ENCODE measurements around the gene PLXNA2. TPM values are rescaled to one million over a fixed set of nuclear protein-coding genes. Genes with fewer than 3 reads are reported as not detected.

PLXNA2 gene
- polyA plus RNA-seq, 1 of the 3 experiments (the other 2 are of a cell fraction) = 8.5 TPM

- Histone ChIP-seq H3K4me3 (ENCODE audit: low read depth in 2 of 2, low read length in 1 of 2) (no peak overlapping the region), H3K27me3 (ENCODE audit: insufficient read depth) (no peaks in the 10 kb centered on the region), H3K27ac (ENCODE audit: low read depth in 2 of 2, low read length in 1 of 2) (peak overlapping the region in 1 of 2 experiments; percentile 83; a peak in 3 of 4 replicates), H3K4me1 (ENCODE audit: control insufficient read depth in 1 of 2, insufficient read depth in 2 of 2, low read depth in 1 of 2, low read length in 1 of 2) (peaks cover 21 to 27% of the 10 kb centered on the region in 2 experiments), H2AFZ (ENCODE audit: low read depth) (no peak overlapping the region), H3K9ac (0 out of 2 replicates have a peak overlapping the region, but pooled peaks have one; percentile 13), H4K20me1 (ENCODE audit: insufficient read depth) (no peaks in the 10 kb centered on the region), H3K36me3 (replicated peaks in 1 of 2; ENCODE audit: control insufficient read depth in 1 of 2, insufficient read depth in 2 of 2, low read length in 1 of 2) (peaks cover 18 to 37% of the 10 kb centered on the region in 2 experiments), H3K9me3 (no peaks in the 10 kb centered on the region), H3K79me2 (ENCODE audit: insufficient read depth) (peaks cover 83% of the 10 kb centered on the region), H3K9me2 (no peaks in the 10 kb centered on the region), H3K4me2 (peak overlapping the region; percentile 6; the same call in 1 of the 2 replicates), H3F3A (replicated peaks; ENCODE audit: insufficient read depth) (peaks cover 50% of the 10 kb centered on the region)
- DNase-seq = no peak
- TF ChIP-seq ELF1 (IDR thresholded peaks at IDR 0.05) (no peak), EZH2phosphoT487 (IDR thresholded peaks at IDR 0.05; ENCODE audit: borderline replicate concordance, low read depth) (no peak), POLR2AphosphoS5 (IDR thresholded peaks at IDR 0.05; ENCODE audit: low read depth, low read length) (no peak), USF2 (IDR thresholded peaks at IDR 0.05; ENCODE audit: borderline replicate concordance, low read depth, low read length) (no peak), SMC3 (IDR thresholded peaks at IDR 0.05; ENCODE audit: low read depth, low read length) (no peak), GABPA (IDR thresholded peaks at IDR 0.05; ENCODE audit: low read depth) (no peak), USF1 (IDR thresholded peaks at IDR 0.05; ENCODE audit: borderline replicate concordance, low read depth) (no peak), TCF12 (IDR thresholded peaks at IDR 0.05) (no peak), FOXJ3 (CRISPR knock-in tag; IDR thresholded peaks at IDR 0.05) (no peak), TAF1 (IDR thresholded peaks at IDR 0.05; ENCODE audit: borderline replicate concordance, low read depth, low read length) (no peak), RAD21 (IDR thresholded peaks at IDR 0.05; ENCODE audit: low read length) (no peak), CTCF (IDR thresholded peaks at IDR 0.05) (no peak), ZBTB33 (IDR thresholded peaks at IDR 0.05; ENCODE audit: borderline replicate concordance, low read depth) (no peak), YY1 (IDR thresholded peaks at IDR 0.05; ENCODE audit: low read depth) (no peak), JUND (IDR thresholded peaks at IDR 0.05) (no peak), NRF1 (IDR thresholded peaks at IDR 0.05; ENCODE audit: low read depth, low read length) (no peak), PBX3 (IDR thresholded peaks at IDR 0.05) (no peak)
- TF ChIP-seq, protein P1, sequence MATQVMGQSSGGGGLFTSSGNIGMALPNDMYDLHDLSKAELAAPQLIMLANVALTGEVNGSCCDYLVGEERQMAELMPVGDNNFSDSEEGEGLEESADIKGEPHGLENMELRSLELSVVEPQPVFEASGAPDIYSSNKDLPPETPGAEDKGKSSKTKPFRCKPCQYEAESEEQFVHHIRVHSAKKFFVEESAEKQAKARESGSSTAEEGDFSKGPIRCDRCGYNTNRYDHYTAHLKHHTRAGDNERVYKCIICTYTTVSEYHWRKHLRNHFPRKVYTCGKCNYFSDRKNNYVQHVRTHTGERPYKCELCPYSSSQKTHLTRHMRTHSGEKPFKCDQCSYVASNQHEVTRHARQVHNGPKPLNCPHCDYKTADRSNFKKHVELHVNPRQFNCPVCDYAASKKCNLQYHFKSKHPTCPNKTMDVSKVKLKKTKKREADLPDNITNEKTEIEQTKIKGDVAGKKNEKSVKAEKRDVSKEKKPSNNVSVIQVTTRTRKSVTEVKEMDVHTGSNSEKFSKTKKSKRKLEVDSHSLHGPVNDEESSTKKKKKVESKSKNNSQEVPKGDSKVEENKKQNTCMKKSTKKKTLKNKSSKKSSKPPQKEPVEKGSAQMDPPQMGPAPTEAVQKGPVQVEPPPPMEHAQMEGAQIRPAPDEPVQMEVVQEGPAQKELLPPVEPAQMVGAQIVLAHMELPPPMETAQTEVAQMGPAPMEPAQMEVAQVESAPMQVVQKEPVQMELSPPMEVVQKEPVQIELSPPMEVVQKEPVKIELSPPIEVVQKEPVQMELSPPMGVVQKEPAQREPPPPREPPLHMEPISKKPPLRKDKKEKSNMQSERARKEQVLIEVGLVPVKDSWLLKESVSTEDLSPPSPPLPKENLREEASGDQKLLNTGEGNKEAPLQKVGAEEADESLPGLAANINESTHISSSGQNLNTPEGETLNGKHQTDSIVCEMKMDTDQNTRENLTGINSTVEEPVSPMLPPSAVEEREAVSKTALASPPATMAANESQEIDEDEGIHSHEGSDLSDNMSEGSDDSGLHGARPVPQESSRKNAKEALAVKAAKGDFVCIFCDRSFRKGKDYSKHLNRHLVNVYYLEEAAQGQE (IDR thresholded peaks at IDR 0.05; ENCODE audit: low read depth, low read length) = no peak
- ChIA-PET CTCF (interaction anchor here (0.8 kb wide), 1 partner anchor 14 kb away, joined by 3 read pairs; no protein-coding TSS in a partner anchor), POLR2A (no interaction called here)
These were observed 36.1 kb downstream of the PLXNA2 start for GRCh38 chr1:208208132-208208487.

Measured in SK-N-SH (cell line).